IPS-18c (cell line): ENCODE results near the gene PRR23C.
"Not testable (repeated sequence)": the region's sequence is repeated elsewhere in the genome, so short reads cannot be mapped to it uniquely, and the experiment has no call there.

ENCODE experiments used
- H3K4me3 ChIP-seq: 2 replicates; pipeline ENCODE4 v1.7.0; 2013; ENCODE audit warnings: low read depth, mild to moderate bottlenecking, low read length, moderate library complexity; ENCODE audit not compliant: insufficient read depth
- H3K9me3 ChIP-seq: one replicate; pipeline ENCODE4 v1.6.1; 2013; ENCODE audit warnings: mild to moderate bottlenecking, low read length, moderate library complexity; ENCODE audit not compliant: control insufficient read depth, insufficient read depth

PRR23C gene

GRCh38 chr3:139044366-139045210 lies at the start of gene PRR23C:
Gene PRR23C, minus strand, starts transcription at chr3:139044892. Its CDS starts 272 bp downstream, at chr3:139044620.
- Histone ChIP-seq H3K4me3 (no peak within 1 kb of the TSS), H3K9me3 (peaks cover 5% of the 10 kb centered on the region)

GRCh38 chr3:139093840-139094239 lies 49.1 kb upstream of the PRR23C start:
- no peaks in the 10 kb centered on the region for H3K9me3 ChIP-seq
- H3K4me3 ChIP-seq: no peak overlapping the region

GRCh38 chr3:139088462-139089324 lies 44.0 kb upstream of the PRR23C start:
- H3K9me3 ChIP-seq: no peaks in the 10 kb centered on the region
- H3K4me3 ChIP-seq: no peak overlapping the region

GRCh38 chr3:139087621-139088020 lies 42.9 kb upstream of the PRR23C start:
- Histone ChIP-seq H3K4me3 (no peak overlapping the region), H3K9me3 (no peaks in the 10 kb centered on the region)

GRCh38 chr3:139084176-139084575 lies 39.5 kb upstream of the PRR23C start:
- no peak overlapping the region for H3K4me3 ChIP-seq
- no peaks in the 10 kb centered on the region for H3K9me3 ChIP-seq

GRCh38 chr3:139074565-139075115 lies 29.9 kb upstream of the PRR23C start:
- Histone ChIP-seq H3K4me3 (no peak overlapping the region), H3K9me3 (no peaks in the 10 kb centered on the region)

GRCh38 chr3:139062918-139063317 lies 18.2 kb upstream of the PRR23C start:
- Histone ChIP-seq H3K4me3 (no peak overlapping the region), H3K9me3 (no peaks in the 10 kb centered on the region)

GRCh38 chr3:139052802-139053600 lies 8.3 kb upstream of the PRR23C start:
- Histone ChIP-seq H3K4me3 (no peak overlapping the region), H3K9me3 (no peaks in the 10 kb centered on the region)

GRCh38 chr3:139043554-139044365 lies 932 bp downstream of the PRR23C start:
- Histone ChIP-seq H3K9me3 (peaks cover 5% of the 10 kb centered on the region), H3K4me3 (no peak overlapping the region)

- H3K9me3 ChIP-seq: no peaks in the 10 kb centered on the region
- no peak overlapping the region for H3K4me3 ChIP-seq
Observed at GRCh38 chr3:139037478-139037877, 7.2 kb downstream of the PRR23C start.

GRCh38 chr3:139032326-139033002 lies 12.2 kb downstream of the PRR23C start:
- no peaks in the 10 kb centered on the region for H3K9me3 ChIP-seq
- H3K4me3 ChIP-seq: no peak overlapping the region

GRCh38 chr3:139030576-139030975 lies 14.1 kb downstream of the PRR23C start:
- not testable (repeated sequence) for H3K4me3 ChIP-seq, H3K9me3 ChIP-seq

GRCh38 chr3:139024968-139025367 lies 19.7 kb downstream of the PRR23C start:
- H3K4me3 ChIP-seq: no peak overlapping the region
- H3K9me3 ChIP-seq: no peaks in the 10 kb centered on the region

GRCh38 chr3:139020868-139021234 lies 23.8 kb downstream of the PRR23C start, which contains the start of gene PRR23B:
Gene PRR23B, minus strand, starts transcription at chr3:139020926. Its CDS starts 265 bp downstream, at chr3:139020661.
- no peak within 1 kb of the TSS for H3K4me3 ChIP-seq

GRCh38 chr3:139020036-139020867 lies 24.4 kb downstream of the PRR23C start:
- H3K4me3 ChIP-seq: no peak overlapping the region
- peaks cover 4% of the 10 kb centered on the region for H3K9me3 ChIP-seq

More at GRCh38 chr3:139020868-139021234, 23.8 kb downstream of the PRR23C start, which contains the start of gene PRR23B:
- H3K9me3 ChIP-seq: peaks cover 4% of the 10 kb centered on the region
